Stromal cell of bone marrow (primary cell): ENCODE measurements around the gene PCDH15.

ENCODE experiments used
- DNase-seq: peaks from one replicate; pipeline ENCODE4 v3.0.0-alpha.2; 2012; ENCODE audit warnings: low read depth

Gene PCDH15

DNA sequence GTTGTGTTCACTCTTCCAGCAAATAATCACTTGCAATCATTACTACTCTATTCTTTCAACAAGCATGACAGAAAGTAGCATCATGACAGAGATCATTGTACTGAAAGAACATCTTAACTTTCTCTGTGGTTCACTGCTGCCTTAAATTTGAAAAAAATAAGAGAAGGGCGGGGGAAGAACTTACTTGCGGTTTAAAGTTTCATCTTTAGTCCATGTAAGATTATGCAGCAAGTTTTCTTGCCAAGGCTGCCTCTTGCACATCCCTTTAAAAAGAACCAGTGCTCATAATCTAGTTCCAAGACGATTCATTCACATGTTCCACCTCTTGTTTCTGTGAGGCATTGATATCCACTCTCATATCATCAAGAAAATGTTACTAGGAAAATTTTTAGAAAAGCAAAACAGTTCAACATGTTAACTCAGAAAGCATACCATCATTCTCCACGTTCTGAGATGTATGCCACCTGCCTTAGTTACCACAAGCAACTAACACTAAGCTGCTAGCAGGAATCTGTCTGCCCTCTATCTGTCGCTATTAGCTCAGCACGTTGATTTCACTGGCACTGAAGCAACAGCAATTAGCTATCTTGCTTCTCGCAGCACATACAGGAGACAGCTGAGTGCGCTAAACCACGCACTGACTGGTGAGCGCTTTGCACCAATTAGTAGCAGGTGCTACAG lies at the start of gene PCDH15:
TSS of gene PCDH15 (minus strand) at position 491 of the 681 bp plus-strand sequence. CDS start 136,969 bp downstream, outside the sequence.
- DNase-seq: no peak

- no peak for DNase-seq
Observed at GRCh38 chr10:54843932-54844331, 42.9 kb upstream of the PCDH15 start.

GRCh38 chr10:54843085-54843646 lies 42.1 kb upstream of the PCDH15 start:
- DNase-seq: no peak

DNA sequence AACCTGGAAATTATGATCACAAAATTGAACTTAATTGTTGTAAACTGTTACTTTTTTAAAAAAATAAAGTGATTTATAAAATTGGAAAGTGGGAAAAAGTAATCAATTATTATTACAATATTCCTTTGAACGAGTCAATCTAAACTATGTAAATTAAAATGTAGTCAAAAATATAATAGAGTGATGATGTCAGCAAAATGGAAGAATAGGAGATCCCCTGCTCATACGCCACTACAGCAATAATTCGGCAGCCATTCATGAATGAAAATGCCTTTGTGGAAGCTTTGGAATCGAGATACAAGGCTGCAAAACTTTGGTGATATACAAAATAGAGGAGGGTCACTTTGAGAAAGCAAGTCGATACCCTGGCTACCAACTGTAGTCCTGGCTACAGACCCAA lies 36.4 kb upstream of the PCDH15 start:
- no peak for DNase-seq

DNA sequence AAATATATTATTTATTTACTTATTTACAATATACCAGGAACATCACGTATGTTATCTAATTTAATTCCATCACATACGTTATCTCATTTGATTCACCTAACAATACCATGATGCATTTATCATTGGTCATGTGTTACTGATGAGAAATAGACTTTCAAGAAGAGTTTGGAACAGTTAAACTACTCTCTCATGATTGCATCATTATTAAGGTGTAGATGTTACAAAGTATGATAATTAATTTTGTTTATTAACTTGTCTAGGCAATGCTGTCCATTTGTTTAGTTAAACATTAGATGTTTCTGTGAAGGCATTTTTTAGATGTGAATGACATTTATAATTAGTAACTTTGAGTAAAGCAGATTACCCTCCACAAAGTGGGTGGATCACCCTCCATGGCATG lies 32.0 kb upstream of the PCDH15 start:
- no peak for DNase-seq

GRCh38 chr10:54826994-54827560 lies 26.0 kb upstream of the PCDH15 start:
- no peak for DNase-seq

- DNase-seq: no peak
Observed at GRCh38 chr10:54815583-54815982, 14.6 kb upstream of the PCDH15 start.

DNA sequence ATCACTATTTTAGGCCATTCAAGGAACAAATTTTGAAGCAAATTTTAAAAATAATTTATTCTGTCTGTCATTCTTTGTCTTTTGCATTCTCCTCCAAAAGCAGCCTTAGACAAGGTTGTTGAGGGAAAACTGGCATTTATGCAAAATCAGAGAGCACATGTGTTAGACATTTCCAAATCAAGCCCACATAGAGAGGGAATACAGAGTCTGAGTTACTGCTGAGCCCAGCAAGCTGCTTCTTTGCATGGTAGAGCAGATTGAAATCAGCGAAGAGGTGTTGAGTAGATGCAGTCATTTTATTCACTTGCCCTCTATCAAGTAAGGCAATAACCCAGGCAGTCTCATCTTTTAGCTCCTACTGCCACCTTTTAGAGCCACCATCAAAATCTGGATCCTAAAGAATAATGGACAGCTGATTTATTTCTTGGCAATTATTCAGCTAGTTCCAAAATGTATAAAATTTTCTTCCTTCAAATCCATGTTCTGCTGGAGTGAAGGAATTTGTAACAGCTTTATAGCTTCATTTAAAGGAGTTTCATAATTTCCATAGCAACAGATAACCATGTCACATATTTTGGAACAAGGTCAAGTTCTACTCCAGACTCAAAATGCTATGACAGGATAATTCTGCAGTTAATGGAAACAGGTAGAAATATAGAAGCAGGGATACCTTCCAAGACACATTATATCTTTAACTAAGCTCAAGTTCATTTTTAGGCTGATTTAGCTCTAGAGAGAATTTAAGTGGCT lies 7.3 kb upstream of the PCDH15 start:
- no peak for DNase-seq

GRCh38 chr10:54799506-54799905 lies 1.5 kb downstream of the PCDH15 start:
- DNase-seq: no peak

GRCh38 chr10:54797636-54798321 lies 3.3 kb downstream of the PCDH15 start:
- DNase-seq: no peak

- DNase-seq: no peak
Observed at GRCh38 chr10:54796881-54797280, 4.2 kb downstream of the PCDH15 start.

DNA sequence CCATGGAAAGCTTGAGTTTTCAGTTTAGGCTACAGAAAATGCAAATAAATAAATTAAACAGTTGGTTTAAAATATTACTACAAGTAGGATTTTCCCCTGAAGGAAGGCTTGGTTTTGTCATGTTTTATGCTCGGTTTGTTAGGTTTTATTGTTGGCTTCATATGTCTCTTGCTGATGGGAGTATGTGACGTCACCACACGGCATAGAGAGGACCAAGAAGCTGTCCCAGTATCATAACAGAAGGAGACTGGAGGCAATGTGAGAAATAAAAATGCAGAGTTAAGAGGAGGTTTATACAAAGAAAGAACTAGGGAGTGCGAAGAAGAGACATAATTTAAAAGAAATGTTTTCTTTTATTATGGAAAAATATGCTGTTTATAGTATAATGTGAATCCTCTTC lies 24.4 kb downstream of the PCDH15 start:
- no peak for DNase-seq

GRCh38 chr10:54772468-54773122 lies 28.4 kb downstream of the PCDH15 start:
- no peak for DNase-seq

DNA sequence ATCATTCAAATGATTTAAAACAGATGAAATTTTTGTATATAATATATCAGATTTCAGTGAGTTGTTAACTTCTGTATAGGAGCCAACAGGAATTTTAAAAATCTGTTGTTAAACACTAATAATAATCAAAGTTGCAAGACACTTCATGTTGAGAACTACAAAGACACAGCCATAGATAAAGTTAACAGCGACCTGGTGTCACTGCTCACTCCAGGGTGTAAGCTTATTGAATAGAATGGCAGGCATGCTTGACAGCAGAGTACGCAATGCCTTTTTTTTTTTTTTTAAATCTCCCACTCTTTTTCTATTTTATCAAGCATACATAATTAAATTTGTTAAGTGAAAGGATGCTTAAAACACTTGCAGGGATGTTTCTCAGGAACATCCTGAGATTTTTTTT lies 32.0 kb downstream of the PCDH15 start:
- DNase-seq: no peak

DNA sequence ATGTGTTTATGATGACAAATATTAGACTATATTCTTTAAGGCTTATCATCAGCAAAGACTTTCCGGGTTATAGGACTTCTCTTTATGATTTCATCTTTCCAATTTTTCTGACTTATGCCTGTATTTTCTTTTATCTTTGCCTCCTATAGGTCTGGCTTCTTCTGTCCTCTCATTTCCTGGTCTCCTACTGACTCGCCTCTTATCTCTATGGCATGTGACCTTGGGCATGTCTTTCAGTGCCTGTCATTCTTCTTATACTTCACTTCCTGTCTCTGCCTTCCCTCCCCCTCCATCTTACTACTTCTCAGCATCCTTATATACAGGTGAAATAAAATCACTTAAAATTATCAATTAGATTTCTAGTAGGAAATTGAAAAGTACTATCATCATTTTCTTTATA lies 42.2 kb downstream of the PCDH15 start:
- no peak for DNase-seq

- no peak for DNase-seq
Observed at GRCh38 chr10:54749623-54750022, 51.4 kb downstream of the PCDH15 start.

GRCh38 chr10:54745436-54745835 lies 55.6 kb downstream of the PCDH15 start:
- no peak for DNase-seq

DNA sequence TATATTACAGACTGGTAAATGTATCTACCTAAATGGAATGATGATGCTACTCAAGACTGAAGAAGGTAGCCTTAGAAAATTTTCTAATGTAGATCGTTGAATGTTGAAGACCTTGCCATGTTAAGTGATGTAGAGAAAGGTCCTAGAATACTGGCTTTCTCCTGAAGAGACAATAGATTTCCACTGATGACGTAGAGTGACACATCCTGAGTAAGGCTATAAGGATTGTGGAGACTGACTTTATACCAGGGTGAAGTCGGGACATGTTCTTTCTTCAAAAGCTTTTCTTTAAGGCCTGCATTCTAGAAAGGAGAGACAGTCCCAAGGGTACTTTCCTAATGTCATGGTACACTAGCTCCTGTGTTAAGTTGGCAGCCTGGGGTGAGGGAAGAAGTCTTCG lies 58.6 kb downstream of the PCDH15 start:
- DNase-seq: no peak

- no peak for DNase-seq
Observed at GRCh38 chr10:54728511-54728910, 72.5 kb downstream of the PCDH15 start.

DNA sequence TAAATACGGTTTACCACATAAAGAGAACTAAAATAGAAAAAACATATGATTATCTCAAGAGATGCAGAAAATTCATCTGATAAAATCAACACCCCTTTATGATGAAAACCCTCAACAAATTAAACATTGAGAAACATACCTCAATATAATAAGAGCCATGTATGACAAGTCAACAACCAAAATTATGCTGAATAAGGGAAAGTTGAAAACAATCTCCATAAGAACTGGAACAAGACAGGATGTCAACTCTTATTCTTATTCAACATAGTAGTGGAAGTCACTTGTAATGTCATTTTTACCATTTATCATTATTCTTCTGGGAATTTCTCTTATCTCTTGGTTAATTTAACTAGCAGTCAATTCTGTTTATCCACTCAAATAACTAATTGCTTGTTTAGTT lies 79.0 kb downstream of the PCDH15 start:
- DNase-seq: no peak

- no peak for DNase-seq
Observed at GRCh38 chr10:54710918-54711317, 90.1 kb downstream of the PCDH15 start.

DNA sequence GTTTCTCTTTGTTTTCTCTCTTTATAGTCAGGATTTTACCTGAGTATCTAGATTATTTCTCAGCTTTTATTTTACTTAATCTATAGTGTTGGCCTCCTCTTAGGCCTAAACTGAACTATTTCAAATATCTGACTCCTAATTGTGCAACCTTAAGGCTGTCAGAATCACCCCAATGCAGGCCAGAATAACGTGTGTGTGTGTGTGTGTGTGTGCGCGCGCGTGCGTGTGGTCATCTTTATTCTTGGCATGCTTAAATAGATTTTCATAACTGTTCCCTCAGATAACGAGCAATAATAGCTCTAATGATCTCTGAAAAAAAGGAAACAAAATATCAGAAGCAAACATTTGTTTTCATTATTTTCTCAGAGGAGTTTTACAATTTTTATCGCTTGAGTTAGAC lies 92.4 kb downstream of the PCDH15 start:
- DNase-seq: no peak
